Inferior parietal cortex (tissue), 1 donor: ENCODE data around the gene LAMP2.

ENCODE experiments used
- DNase-seq: peaks from one replicate; pipeline ENCODE4 v3.0.0-alpha.2; 2016; ENCODE audit errors: extremely low spot score

LAMP2 gene

GRCh38 chrX:120456973-120457372, 12.1 kb downstream of the LAMP2 start:
- DNase-seq: no peak

GRCh38 chrX:120453985-120454384, 15.1 kb downstream of the LAMP2 start:
- no peak for DNase-seq

GRCh38 chrX:120452131-120452530, 17.0 kb downstream of the LAMP2 start:
- peak; percentile 39 for DNase-seq

GRCh38 chrX:120450163-120450562, 18.9 kb downstream of the LAMP2 start:
- DNase-seq: no peak

- peak; percentile 63 for DNase-seq
These were observed 22.6 kb downstream of the LAMP2 start for GRCh38 chrX:120446498-120446897.

GRCh38 chrX:120439921-120440320, 29.2 kb downstream of the LAMP2 start:
- no peak for DNase-seq

- no peak for DNase-seq
These were observed 39.1 kb downstream of the LAMP2 start for GRCh38 chrX:120429776-120430540.

GRCh38 chrX:120428309-120428708, 40.8 kb downstream of the LAMP2 start:
- no peak for DNase-seq

- DNase-seq: no peak
These were observed 42.5 kb downstream of the LAMP2 start for GRCh38 chrX:120426599-120426998.

GRCh38 chrX:120419463-120419862, 49.6 kb downstream of the LAMP2 start:
- DNase-seq: no peak

- DNase-seq: no peak
These were observed 60.9 kb downstream of the LAMP2 start for GRCh38 chrX:120408168-120408567.

- DNase-seq: no peak
These were observed 62.5 kb downstream of the LAMP2 start for GRCh38 chrX:120406638-120407037.

GRCh38 chrX:120402369-120402768, 66.7 kb downstream of the LAMP2 start:
- DNase-seq: no peak

GRCh38 chrX:120401301-120401700, 67.8 kb downstream of the LAMP2 start:
- DNase-seq: no peak

- DNase-seq: no peak
These were observed 88.4 kb downstream of the LAMP2 start for GRCh38 chrX:120380699-120381098.

- no peak for DNase-seq
These were observed 89.0 kb downstream of the LAMP2 start for GRCh38 chrX:120379937-120380681.

- DNase-seq: no peak
These were observed 90.5 kb downstream of the LAMP2 start for GRCh38 chrX:120378570-120378969.
